Psoas muscle (tissue), 8 donors: ENCODE results near the gene KIAA1755. TPM values are rescaled to one million over a fixed set of nuclear protein-coding genes. Genes with fewer than 3 reads are reported as not detected.

ENCODE experiments used
- ATAC-seq, 4 donors: fragments of 200-7000 bp; cut with Tn5 transposase; one replicate each; pipeline ENCODE4 v1.9.1; 2020; ENCODE audit warnings: moderate library complexity in 3 of 4, mild to moderate bottlenecking in 2 of 4
- DNase-seq, 2 donors: peaks; one replicate each; pipeline ENCODE4 v3.0.0-alpha.2; 2020
- H3K27ac ChIP-seq: fragments of 200-600 bp; one replicate; pipeline ENCODE4 v1.8.0; 2022
- H3K27me3 ChIP-seq, 3 donors: fragments of 200-600 bp in 1 of 3; one replicate each; pipeline versions ENCODE4 v1.6.1 to v1.8.0; 2013 to 2022; ENCODE audit warnings: low read length in 2 of 3, mild to moderate bottlenecking in 2 of 3, moderate library complexity in 1 of 3; ENCODE audit not compliant: insufficient read depth in 3 of 3
- H3K36me3 ChIP-seq, 2 donors: fragments of 200-600 bp in 1 of 2; one replicate each; pipeline versions ENCODE4 v1.6.1 to v1.8.0; 2013 to 2022; ENCODE audit warnings: low read depth in 1 of 2, mild to moderate bottlenecking in 1 of 2, moderate library complexity in 1 of 2; ENCODE audit not compliant: insufficient read depth in 1 of 2
- H3K4me1 ChIP-seq: fragments of 200-600 bp; one replicate; pipeline ENCODE4 v1.8.0; 2022
- H3K4me3 ChIP-seq: fragments of 200-600 bp; one replicate; pipeline ENCODE4 v1.8.0; 2022; ENCODE audit warnings: mild to moderate bottlenecking
- H3K9me3 ChIP-seq: fragments of 200-600 bp; one replicate; pipeline ENCODE4 v1.8.0; 2022
- CTCF ChIP-seq: fragments of 200-600 bp; IDR thresholded peaks from one replicate; pipeline ENCODE4 v1.8.0; 2022; ENCODE audit warnings: antibody characterized with exemption
- WGBS, 3 donors: extraction: QIAGEN DNeasy Blood & Tissue Kit; methylation state at CpG; one replicate each; pipeline versions ENCODE4 v1.1.6 to v1.1.7; 2013; 5-methylcytosine and 5-hydroxymethylcytosine counted together
- intact Hi-C, 2 donors: fragments of 100-400 bp; cut with DNase I; formaldehyde crosslinking; loops; one replicate each; pipeline versions ENCODE4 v1.11.0 to v1.14.2; 2022
- polyA plus RNA-seq, 3 donors: library from polyadenylated mRNA; stranded (reverse); fragments of 200-250 nt; gene quantifications; one replicate each; pipeline ENCODE4 v1.2.3, GENCODE V29; 2013
- total RNA-seq, 4 donors: library from RNA; stranded (reverse); fragmentation: NEBNext Ultra II Directional in 2 of 4; extraction: Animal tissue kit (Norgen Biotek cat#: 25700) in 2 of 4; gene quantifications; one replicate each; pipeline versions ENCODE4 v1.2.1 to v1.2.4, GENCODE V29; 2021 to 2023
- donor health status: healthy with polysubstance abuse.
- donor health status: DM: no; HTN: no; CAD: no; lungs with moderate emphysema.
- donor health status: Bipolar disorder and iron deficiency.
- donor health status: healthy.
- donor health status: DM: yes; HTN: yes; CAD: no.
- donor health status: DM: no; HTN: no; CAD: no.
- donor health status: DM: no; HTN: no; CAD: no.
- donor health status: DM: yes; HTN: yes; CAD: no.

Gene KIAA1755
- total and polyA plus RNA-seq, 7 donors = 0.16 to 2.4 (median 0.29) TPM

GRCh38 chr20:38224531-38224930 lies 36.0 kb downstream of the KIAA1755 start:
- Histone ChIP-seq H3K36me3 (no peaks in the 10 kb centered on the region), H3K4me1 (no peaks in the 10 kb centered on the region), H3K9me3 (no peaks in the 10 kb centered on the region), H3K27ac (no peak overlapping the region), H3K27me3 (no peaks in the 10 kb centered on the region), H3K4me3 (no peak overlapping the region)
- intact Hi-C loops = loop anchor here (5.0 to 10.0 kb wide), 6 partner anchors 57 to 662 kb away; partner anchors contain the start of genes TGM2 (in 1 of the 2) and VSTM2L (in 1 of the 2)
- DNase-seq (no peak), ATAC-seq (no peak)
- no peak for TF ChIP-seq CTCF
- WGBS, 3 donors = 83 to 88% (median 86%) methylated on average over 10 of the region's 10 CpGs

GRCh38 chr20:38223743-38224100 lies 36.8 kb downstream of the KIAA1755 start:
- ATAC-seq = no peak
- no peak overlapping the region for H3K4me3 ChIP-seq
- no peak for DNase-seq
- H3K9me3 ChIP-seq = no peaks in the 10 kb centered on the region
- intact Hi-C loops = loop anchor here (5.0 to 10.0 kb wide), 6 partner anchors 56 to 661 kb away; partner anchors contain the start of genes TGM2 (in 1 of the 2) and VSTM2L (in 1 of the 2)
- H3K36me3 ChIP-seq = no peaks in the 10 kb centered on the region
- WGBS, 3 donors = 88 to 91% (median 91%) methylated on average over 3 of the region's 3 CpGs
- TF ChIP-seq CTCF = no peak
- H3K27ac ChIP-seq = no peak overlapping the region
- H3K27me3 ChIP-seq = no peaks in the 10 kb centered on the region
- no peaks in the 10 kb centered on the region for H3K4me1 ChIP-seq

- no peak overlapping the region for H3K27ac ChIP-seq
- intact Hi-C loops = loop anchor here (5.0 to 10.0 kb wide), 6 partner anchors 56 to 661 kb away; partner anchors contain the start of genes TGM2 (in 1 of the 2) and VSTM2L (in 1 of the 2)
- H3K36me3 ChIP-seq = no peaks in the 10 kb centered on the region
- no peak overlapping the region for H3K4me3 ChIP-seq
- no peak for ATAC-seq
- no peaks in the 10 kb centered on the region for H3K27me3 ChIP-seq
- no peak for DNase-seq
- TF ChIP-seq CTCF = no peak
- 71 to 78% (median 73%) methylated on average over 7 of the region's 7 CpGs for WGBS, 3 donors
- H3K9me3 ChIP-seq = no peaks in the 10 kb centered on the region
- H3K4me1 ChIP-seq = no peaks in the 10 kb centered on the region
Measured at GRCh38 chr20:38222923-38223742, 37.4 kb downstream of the KIAA1755 start.

GRCh38 chr20:38222231-38222922 lies 38.2 kb downstream of the KIAA1755 start:
- Histone ChIP-seq H3K36me3 (no peaks in the 10 kb centered on the region), H3K9me3 (no peaks in the 10 kb centered on the region), H3K27ac (no peak overlapping the region), H3K4me3 (no peak overlapping the region), H3K27me3 (no peaks in the 10 kb centered on the region), H3K4me1 (no peaks in the 10 kb centered on the region)
- ATAC-seq (peak; percentile 59 to 74 (median 68)), DNase-seq (peak; percentile 61 to 78)
- 57 to 61% (median 58%) methylated on average over 11 to 12 of the region's 12 CpGs for WGBS, 3 donors
- peak; percentile 82 for TF ChIP-seq CTCF
- intact Hi-C loops = loop anchor here (5.0 to 10.0 kb wide), 6 partner anchors 55 to 660 kb away; partner anchors contain the start of genes TGM2 (in 1 of the 2) and VSTM2L (in 1 of the 2)
